Stimulated activated naive CD8-positive, alpha-beta T cell treated with anti-CD3 and anti-CD28 coated beads, Interleukin-15, amount 100 ng/mL, for 72 hours (primary cell): ENCODE data around the gene CAPN6.

ENCODE experiments used
- ATAC-seq: fragments of 150-1000 bp; cut with Tn5 transposase; 2 replicates; pipeline ENCODE4 v1.10.0; 2021; ENCODE audit warnings: mild to moderate bottlenecking, moderate library complexity
- DNase-seq, 2 donors: peaks; one replicate each; pipeline ENCODE4 v3.0.0; 2021 to 2022
- H3K27ac Mint-ChIP-seq, 2 donors: one replicate each; pipeline ENCODE4 v1.8.0; 2022; ENCODE audit warnings: mild to moderate bottlenecking in 2 of 2, mixed read lengths in 2 of 2, moderate library complexity in 2 of 2
- H3K27me3 Mint-ChIP-seq: one replicate; pipeline ENCODE4 v1.8.0; 2022; ENCODE audit warnings: mixed read lengths
- H3K4me1 Mint-ChIP-seq: one replicate; pipeline ENCODE4 v1.8.0; 2022; ENCODE audit warnings: mild to moderate bottlenecking, mixed read lengths
- H3K4me3 Mint-ChIP-seq, 2 donors: one replicate each; pipeline ENCODE4 v1.8.0; 2022; ENCODE audit warnings: mild to moderate bottlenecking in 2 of 2, mixed read lengths in 2 of 2, moderate library complexity in 1 of 2
- H3K9me3 Mint-ChIP-seq, 2 donors: one replicate each; pipeline ENCODE4 v1.8.0; 2022; ENCODE audit warnings: mixed read lengths in 2 of 2

CAPN6 gene, protein sequence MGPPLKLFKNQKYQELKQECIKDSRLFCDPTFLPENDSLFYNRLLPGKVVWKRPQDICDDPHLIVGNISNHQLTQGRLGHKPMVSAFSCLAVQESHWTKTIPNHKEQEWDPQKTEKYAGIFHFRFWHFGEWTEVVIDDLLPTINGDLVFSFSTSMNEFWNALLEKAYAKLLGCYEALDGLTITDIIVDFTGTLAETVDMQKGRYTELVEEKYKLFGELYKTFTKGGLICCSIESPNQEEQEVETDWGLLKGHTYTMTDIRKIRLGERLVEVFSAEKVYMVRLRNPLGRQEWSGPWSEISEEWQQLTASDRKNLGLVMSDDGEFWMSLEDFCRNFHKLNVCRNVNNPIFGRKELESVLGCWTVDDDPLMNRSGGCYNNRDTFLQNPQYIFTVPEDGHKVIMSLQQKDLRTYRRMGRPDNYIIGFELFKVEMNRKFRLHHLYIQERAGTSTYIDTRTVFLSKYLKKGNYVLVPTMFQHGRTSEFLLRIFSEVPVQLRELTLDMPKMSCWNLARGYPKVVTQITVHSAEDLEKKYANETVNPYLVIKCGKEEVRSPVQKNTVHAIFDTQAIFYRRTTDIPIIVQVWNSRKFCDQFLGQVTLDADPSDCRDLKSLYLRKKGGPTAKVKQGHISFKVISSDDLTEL

DNA sequence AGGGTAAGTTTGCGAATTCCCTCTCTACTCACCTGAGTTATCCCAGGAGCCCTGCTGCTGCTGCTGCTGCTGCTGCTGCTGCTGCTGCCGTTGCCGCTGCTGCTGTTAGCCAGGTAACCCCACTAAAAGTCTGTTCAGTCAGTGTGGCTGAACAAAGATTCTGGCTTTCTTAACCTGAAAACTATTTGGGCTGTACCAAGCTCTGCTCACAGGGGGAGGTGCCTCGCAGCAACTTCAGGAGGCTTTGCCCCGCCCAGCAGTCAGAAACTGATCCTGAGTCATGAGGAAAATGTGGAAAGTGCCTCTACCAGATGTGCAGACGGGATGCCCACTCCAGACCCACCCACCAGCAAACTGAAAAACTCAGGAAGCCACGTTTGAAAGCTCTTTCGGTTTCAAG, at the start of gene CAPN6:
Gene CAPN6, minus strand, starts transcription at position 145 of the 400 bp plus-strand sequence. CDS start 6,547 bp downstream, outside the sequence.
- ATAC-seq = no peak
- no peak within 1 kb of the TSS for H3K4me3 Mint-ChIP-seq
- no peak for DNase-seq
- no peaks in the 10 kb centered on the region for H3K4me1 Mint-ChIP-seq
- H3K27me3 Mint-ChIP-seq = peaks cover 8% of the 10 kb centered on the region
- no peaks in the 10 kb centered on the region for H3K9me3 Mint-ChIP-seq
- H3K27ac Mint-ChIP-seq = peak within 1 kb of the TSS in 1 of 2 donors; percentile 42

DNA sequence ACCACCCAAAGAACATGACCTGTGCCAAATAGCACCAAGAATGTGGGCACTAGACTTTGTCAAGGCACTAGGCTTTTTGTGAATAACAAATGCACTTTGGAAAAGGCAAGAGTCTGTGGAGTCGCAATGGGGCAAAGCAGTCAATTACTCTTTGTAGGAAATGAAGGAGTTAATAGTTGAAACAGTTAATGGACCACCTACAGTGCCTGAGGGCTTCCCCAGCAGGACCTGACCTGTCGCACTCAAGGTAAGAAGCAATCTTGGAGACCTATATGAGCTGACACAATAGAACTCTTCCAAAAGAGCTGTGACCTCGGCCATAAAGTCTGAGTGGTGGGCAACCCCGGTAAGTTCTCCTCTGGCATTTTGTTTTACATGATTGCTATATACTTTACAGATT, 49.2 kb upstream of the CAPN6 start:
- Mint-ChIP-seq H3K9me3 (peaks cover 0 to 4% of the 10 kb centered on the region in 2 donors), H3K27ac (no peak overlapping the region), H3K4me3 (no peak overlapping the region), H3K4me1 (no peaks in the 10 kb centered on the region), H3K27me3 (no peaks in the 10 kb centered on the region)
- DNase-seq (no peak), ATAC-seq (no peak)

DNA sequence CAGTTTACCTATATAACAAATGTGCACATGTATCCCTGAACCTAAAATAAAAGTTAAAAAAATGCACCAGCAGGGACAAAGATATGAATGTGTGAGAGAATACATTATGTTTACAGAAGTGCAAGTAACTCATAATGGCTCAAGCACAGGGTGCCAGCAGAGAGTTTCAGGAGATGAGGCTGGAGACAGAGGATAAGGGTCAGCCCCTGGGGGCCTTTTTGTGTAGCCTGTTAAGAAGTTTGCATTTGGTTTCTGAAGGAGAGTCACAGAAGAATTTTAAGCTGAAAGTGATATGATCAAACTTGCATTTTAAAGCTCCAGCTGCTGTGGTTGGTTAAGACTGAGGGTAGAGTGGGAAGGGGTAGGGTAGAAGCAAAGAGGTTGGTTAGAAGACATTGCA, 48.6 kb upstream of the CAPN6 start:
- no peak overlapping the region for H3K27ac Mint-ChIP-seq
- no peak overlapping the region for H3K4me3 Mint-ChIP-seq
- ATAC-seq = no peak
- H3K27me3 Mint-ChIP-seq = no peaks in the 10 kb centered on the region
- H3K9me3 Mint-ChIP-seq = peaks cover 0 to 4% of the 10 kb centered on the region in 2 donors
- DNase-seq = no peak
- H3K4me1 Mint-ChIP-seq = no peaks in the 10 kb centered on the region

DNA sequence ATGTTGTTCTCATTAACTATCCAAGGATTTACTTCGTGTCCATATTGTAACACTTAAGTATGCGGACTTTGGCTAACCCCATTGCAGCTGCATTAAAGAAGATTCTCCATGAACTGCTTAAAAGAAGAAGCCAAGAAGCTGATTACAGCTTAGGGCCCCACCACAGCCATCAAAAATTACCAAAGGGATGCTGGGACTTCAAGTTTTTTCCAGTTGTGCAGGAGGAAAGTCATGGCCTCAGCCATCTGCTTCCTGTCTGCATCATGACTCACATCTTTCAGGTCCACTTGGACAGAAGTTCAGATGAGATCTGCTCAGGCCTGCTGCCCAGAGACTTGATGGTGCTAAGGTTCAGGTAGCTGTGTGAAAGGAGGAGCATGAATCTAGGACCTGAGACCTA, 38.8 kb upstream of the CAPN6 start:
- Mint-ChIP-seq H3K4me3 (no peak overlapping the region), H3K27ac (no peak overlapping the region), H3K4me1 (no peaks in the 10 kb centered on the region), H3K27me3 (peaks cover 8% of the 10 kb centered on the region), H3K9me3 (no peaks in the 10 kb centered on the region)
- DNase-seq (no peak), ATAC-seq (no peak)

DNA sequence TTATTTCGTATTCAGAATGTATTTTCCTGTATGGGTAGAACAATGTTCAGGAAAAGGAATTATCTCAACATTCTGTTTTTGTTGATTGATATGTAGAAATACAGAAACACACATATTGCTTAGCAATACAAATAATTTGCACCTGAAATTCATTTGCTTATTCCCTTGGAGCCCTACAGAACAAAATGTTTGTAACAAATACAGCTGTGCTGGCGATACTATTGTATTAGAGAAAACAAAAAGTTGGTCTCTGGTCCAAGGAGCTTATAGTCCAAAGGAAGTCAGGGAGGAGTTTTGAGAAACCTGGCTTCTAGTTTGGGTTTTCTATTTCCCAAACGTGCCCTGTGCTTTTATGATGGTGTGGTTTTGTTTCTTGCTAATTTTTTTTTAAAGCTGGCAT, 37.8 kb upstream of the CAPN6 start:
- ATAC-seq (no peak), DNase-seq (no peak)
- Mint-ChIP-seq H3K4me1 (no peaks in the 10 kb centered on the region), H3K9me3 (no peaks in the 10 kb centered on the region), H3K27me3 (peaks cover 2% of the 10 kb centered on the region), H3K4me3 (no peak overlapping the region), H3K27ac (no peak overlapping the region)

DNA sequence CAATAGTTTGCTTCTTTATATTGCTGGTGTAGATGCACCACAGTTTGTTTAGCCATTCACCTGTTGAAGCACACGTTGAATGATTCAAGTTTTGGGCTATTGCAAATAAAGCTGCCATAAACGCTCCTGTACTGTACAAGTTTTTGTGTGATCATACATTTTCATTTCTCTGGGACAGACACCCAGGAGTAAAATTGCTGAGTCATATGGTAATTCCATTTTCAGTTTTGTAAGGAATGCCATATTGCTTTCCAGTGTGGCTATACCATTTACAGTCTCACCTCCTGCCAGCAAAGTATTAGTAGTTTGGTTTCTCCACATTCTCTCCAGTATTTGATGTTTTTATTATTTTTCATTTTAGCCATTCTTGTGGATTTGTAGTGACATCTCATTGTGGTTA, 32.0 kb upstream of the CAPN6 start:
- Mint-ChIP-seq H3K4me1 (no peaks in the 10 kb centered on the region), H3K9me3 (no peaks in the 10 kb centered on the region), H3K27ac (no peak overlapping the region), H3K4me3 (no peak overlapping the region), H3K27me3 (no peaks in the 10 kb centered on the region)
- no peak for DNase-seq
- no peak for ATAC-seq

DNA sequence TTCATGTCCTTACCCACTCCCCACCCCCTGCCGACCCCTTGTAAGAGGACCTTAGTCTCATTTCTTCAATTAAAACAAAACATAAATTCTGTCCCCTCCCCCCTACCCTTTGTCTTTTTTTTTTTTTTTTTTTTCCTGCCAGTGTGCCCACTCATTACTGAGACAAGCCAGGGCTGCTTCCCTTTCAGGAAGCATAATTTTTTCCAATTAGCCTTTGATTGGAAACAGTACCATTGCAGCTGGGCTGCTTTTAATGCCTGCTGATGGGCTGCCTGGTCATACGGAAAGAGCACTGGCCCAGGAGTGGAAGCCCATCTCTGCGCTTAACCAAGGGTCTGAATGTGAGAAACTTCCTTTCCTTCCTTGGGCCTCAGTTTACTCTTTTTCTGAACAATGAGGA, 18.6 kb upstream of the CAPN6 start:
- no peak for DNase-seq
- Mint-ChIP-seq H3K4me1 (no peaks in the 10 kb centered on the region), H3K27ac (no peak overlapping the region), H3K27me3 (no peaks in the 10 kb centered on the region), H3K4me3 (no peak overlapping the region), H3K9me3 (peaks cover 0 to 6% of the 10 kb centered on the region in 2 donors)
- ATAC-seq = no peak

DNA sequence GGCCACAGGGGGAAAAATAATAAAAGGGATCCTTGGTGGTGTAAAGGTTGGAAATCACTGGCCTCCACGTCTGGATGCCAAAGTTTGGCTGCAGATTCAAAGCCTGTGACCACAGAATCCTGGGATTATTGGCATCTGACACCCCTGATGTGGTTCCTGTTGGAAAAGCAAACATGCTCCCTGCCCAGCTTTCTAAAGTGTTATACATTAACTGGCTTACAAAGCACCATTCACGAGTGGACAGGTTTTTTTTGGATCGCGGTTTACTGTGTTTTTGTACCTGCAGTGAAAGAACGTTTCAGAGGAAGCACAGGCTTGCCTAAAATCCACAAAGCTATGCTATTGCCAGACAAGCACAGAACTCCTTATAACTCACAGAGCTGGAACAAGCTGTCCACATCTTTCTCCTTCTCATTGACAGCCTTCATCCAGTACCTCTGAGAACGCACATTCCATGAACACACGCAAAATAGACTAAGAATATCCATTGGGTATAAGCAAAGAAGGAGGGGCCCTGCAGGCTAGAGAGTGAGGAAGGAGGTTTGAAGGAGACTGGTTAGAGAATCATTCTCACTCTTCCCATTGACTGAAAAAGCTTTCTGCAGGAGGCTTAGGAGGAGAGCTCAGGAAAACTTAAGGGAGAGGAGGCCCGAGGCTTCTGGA, 14.5 kb upstream of the CAPN6 start:
- H3K4me3 Mint-ChIP-seq = no peak overlapping the region
- no peaks in the 10 kb centered on the region for H3K4me1 Mint-ChIP-seq
- ATAC-seq (no peak), DNase-seq (no peak)
- H3K9me3 Mint-ChIP-seq = peaks cover 0 to 6% of the 10 kb centered on the region in 2 donors
- no peaks in the 10 kb centered on the region for H3K27me3 Mint-ChIP-seq
- H3K27ac Mint-ChIP-seq = no peak overlapping the region

DNA sequence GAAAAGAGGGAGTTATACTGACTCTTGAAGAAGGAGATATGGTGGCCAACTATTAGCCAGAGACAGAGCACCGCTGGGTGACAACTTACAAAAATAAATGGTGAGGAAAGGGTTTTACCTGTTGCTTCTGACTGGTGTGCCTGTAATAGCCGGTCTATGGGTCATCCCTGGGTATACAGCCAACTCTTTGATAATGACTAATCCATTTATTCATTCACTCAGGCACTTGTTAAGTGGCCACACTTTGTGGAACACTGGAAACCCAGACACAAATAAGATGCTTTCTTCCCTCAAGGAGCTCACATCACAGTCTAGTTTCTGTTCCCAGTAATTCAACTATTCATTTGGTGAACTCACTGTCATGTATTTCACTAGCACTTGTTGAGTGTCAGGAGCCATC, 13.2 kb upstream of the CAPN6 start:
- H3K9me3 Mint-ChIP-seq = peaks cover 0 to 6% of the 10 kb centered on the region in 2 donors
- ATAC-seq (no peak), DNase-seq (no peak)
- no peak overlapping the region for H3K4me3 Mint-ChIP-seq
- H3K4me1 Mint-ChIP-seq = no peaks in the 10 kb centered on the region
- H3K27ac Mint-ChIP-seq = no peak overlapping the region
- H3K27me3 Mint-ChIP-seq = no peaks in the 10 kb centered on the region

DNA sequence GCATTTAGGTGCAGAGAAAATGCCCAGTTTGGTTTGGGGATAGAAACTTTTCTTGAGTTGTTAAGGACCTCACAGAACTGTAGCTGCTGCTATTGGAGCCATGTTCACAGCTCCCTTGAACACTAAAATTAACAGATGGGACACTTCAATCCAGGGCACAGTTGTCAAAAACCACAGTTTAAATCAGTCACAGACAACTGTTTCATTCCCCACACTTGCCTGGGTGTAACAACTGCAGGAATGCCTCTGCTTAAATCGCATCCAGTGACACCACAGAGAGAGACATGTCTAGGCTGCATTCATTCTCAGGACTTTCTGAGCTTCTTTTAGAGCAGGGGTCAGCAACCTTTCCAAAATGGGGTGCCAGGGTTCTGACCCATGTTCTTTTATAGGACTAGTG, 12.7 kb upstream of the CAPN6 start:
- Mint-ChIP-seq H3K27ac (no peak overlapping the region), H3K9me3 (peaks cover 0 to 3% of the 10 kb centered on the region in 2 donors), H3K4me1 (no peaks in the 10 kb centered on the region), H3K27me3 (no peaks in the 10 kb centered on the region), H3K4me3 (no peak overlapping the region)
- no peak for ATAC-seq
- no peak for DNase-seq

DNA sequence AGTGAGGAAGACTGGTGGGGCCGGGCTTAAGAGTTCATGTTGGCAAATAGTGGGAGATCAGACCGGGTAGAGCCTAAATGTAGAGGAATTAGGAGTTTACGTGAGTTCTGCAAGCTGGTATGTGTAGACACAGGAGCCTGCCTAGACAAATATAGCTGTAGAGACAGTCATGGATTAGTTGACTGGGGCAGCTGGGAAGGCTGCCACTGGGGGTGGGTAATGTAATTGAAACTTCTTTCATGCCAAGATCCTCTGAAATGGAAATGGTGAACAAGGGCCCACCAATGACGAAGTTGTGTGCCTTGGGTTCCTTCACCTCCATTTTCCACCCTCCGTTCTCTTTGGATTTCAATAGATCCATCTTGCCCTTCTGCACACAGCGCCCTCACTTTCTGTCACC, 11.9 kb upstream of the CAPN6 start:
- Mint-ChIP-seq H3K9me3 (no peaks in the 10 kb centered on the region), H3K4me1 (no peaks in the 10 kb centered on the region), H3K27ac (no peak overlapping the region), H3K27me3 (no peaks in the 10 kb centered on the region), H3K4me3 (no peak overlapping the region)
- ATAC-seq (no peak), DNase-seq (no peak)

DNA sequence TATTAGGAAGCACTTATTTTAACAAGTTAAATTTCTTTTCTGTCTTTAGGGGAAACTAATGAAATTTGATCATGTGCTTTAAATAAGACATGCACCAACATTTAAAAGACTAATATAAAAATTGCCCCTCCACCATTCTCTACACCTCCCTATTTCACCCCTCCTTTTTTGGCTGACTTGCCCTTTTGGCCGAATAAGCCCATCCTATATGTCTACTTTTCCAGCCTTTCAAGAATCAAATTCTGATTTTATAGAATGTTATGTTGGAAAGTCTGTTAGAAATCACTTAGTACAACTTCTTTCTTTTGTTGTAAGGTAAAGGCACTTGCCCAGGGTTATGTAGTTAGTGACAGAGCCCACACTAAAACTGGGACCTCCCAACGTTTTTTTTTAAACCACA, 1.8 kb downstream of the CAPN6 start:
- H3K4me3 Mint-ChIP-seq = no peak overlapping the region
- no peaks in the 10 kb centered on the region for H3K4me1 Mint-ChIP-seq
- H3K27ac Mint-ChIP-seq = no peak overlapping the region
- H3K9me3 Mint-ChIP-seq = no peaks in the 10 kb centered on the region
- no peak for DNase-seq
- no peak for ATAC-seq
- peaks cover 8% of the 10 kb centered on the region for H3K27me3 Mint-ChIP-seq

DNA sequence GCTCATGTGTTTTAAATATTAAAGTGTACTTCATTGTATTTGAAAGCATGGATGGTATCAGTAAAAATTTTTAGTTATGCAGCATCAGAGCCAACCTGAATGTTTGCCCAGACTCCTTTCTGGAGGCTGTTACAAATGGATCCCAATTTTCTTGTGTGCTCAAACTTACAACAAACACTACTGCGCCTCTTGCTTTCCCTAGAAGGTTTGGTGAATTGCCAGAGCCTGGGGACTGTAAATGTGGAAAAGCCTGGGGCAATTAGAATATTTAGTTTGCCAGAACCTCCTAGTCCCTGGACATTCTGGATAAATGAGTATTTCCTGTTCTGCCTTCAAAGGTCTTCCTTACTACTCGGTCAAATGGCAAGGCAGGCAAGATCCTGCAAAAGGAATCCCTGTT, 4.8 kb downstream of the CAPN6 start:
- ATAC-seq = no peak
- Mint-ChIP-seq H3K27me3 (peaks cover 8% of the 10 kb centered on the region), H3K9me3 (no peaks in the 10 kb centered on the region), H3K27ac (no peak overlapping the region), H3K4me3 (no peak overlapping the region), H3K4me1 (no peaks in the 10 kb centered on the region)
- no peak for DNase-seq

DNA sequence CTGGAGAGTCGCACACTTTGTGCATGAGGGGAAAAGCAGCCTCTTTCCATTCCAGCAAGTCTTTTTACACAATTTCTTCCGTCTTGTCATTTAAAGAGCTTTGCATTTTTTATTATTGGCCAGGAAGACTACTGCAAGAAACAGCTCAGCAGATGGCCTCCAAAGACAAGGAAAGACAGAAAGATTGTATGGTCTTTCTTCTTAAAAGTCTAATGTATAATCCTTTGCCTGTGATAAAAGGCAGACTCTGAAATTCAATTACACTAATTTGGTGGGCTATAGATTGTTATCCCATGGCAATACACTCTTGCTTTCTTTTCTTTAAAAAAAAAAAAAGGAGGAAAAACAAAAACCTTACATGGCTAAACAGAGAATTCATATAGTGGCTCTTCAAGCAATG, 5.9 kb downstream of the CAPN6 start:
- H3K4me3 Mint-ChIP-seq = no peak overlapping the region
- H3K4me1 Mint-ChIP-seq = no peaks in the 10 kb centered on the region

DNA sequence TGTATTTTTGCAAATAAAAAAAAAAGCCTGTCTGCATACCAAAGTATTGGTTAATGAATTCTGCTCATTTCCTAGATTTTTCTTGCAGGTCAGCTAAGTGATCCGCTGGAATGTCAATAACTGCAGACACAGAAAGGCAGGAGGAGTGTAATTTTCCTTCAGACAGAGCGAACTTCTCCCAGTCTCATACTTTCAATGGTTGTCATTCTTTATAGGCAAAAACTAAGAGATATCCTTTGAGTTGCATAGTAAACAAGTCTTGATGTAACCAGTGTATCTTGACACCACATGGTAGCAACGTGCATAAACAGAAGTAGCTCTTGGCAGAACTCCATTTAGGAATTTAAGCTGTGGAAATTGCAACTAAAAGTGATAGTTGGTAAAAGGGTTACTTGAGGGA, 8.2 kb downstream of the CAPN6 start:
- no peak for ATAC-seq
- Mint-ChIP-seq H3K4me3 (no peak overlapping the region), H3K27ac (no peak overlapping the region), H3K27me3 (peaks cover 4% of the 10 kb centered on the region), H3K9me3 (no peaks in the 10 kb centered on the region), H3K4me1 (no peaks in the 10 kb centered on the region)
- no peak for DNase-seq

More for the DNA sequence above, 5.9 kb downstream of the CAPN6 start:
- DNase-seq (no peak), ATAC-seq (no peak)
- Mint-ChIP-seq H3K27me3 (peaks cover 8% of the 10 kb centered on the region), H3K9me3 (no peaks in the 10 kb centered on the region), H3K27ac (no peak overlapping the region)

DNA sequence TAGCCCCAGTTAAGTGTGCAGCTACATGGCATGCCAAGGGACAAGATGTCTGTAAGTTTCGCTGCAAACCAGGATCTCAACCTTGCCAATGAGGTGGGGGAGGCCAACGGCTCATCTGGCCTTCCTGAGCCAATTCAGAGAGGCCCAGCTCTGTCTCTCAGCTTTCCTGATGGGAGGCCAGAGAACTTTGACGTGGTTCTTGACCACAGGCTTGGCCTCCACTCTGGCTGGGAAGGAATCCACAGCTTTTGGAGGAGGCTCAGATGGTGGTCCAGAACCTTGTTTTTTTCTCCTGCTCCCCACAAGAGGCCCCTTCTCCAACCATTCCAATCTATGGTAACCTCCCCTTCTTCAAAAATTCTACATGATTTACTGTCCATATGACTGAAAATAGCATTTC, 9.8 kb downstream of the CAPN6 start:
- ATAC-seq = no peak
- H3K27ac Mint-ChIP-seq = no peak overlapping the region
- H3K4me3 Mint-ChIP-seq = no peak overlapping the region
- DNase-seq = no peak
- H3K4me1 Mint-ChIP-seq = no peaks in the 10 kb centered on the region
- H3K9me3 Mint-ChIP-seq = no peaks in the 10 kb centered on the region
- no peaks in the 10 kb centered on the region for H3K27me3 Mint-ChIP-seq
